H1 (cell line): ENCODE measurements around the gene LEFTY2. TPM values are rescaled to one million over a fixed set of nuclear protein-coding genes. Genes with fewer than 3 reads are reported as not detected.

Experiments used
- CTCF ChIA-PET: fragments of 300-600 bp; sonication (Branson Sonifier 250); formaldehyde crosslinking; loops from one replicate; lab custom pipeline; 2021; ENCODE audit not compliant: partially characterized antibody; lab: Charles Lee
- POLR2A ChIA-PET: fragments of 300-600 bp; sonication (Branson Sonifier 250); formaldehyde crosslinking; loops from one replicate; lab custom pipeline; 2021; ENCODE audit warnings: inconsistent platforms; ENCODE audit not compliant: partially characterized antibody; lab: Charles Lee
- DNase-seq, 2 experiments: peaks; one replicate each; pipeline versions ENCODE4 v3.0.0 to v3.0.0-alpha.2; 2010 to 2022; ENCODE audit warnings: low spot score in 2 of 2, low read depth in 1 of 2, mixed read lengths in 1 of 2
- FAIRE-seq: peaks from 2 replicates; lab custom pipeline; 2011; peaks lifted over from hg19 to GRCh38; lab: Jason Lieb, UNC
- H2AFZ ChIP-seq: 2 replicates; pipeline ENCODE4 v1.8.1; 2012; ENCODE audit warnings: low read length, inconsistent platforms
- H2AK5ac ChIP-seq: 2 replicates; pipeline ENCODE4 v1.6.1; 2013; ENCODE audit warnings: low read depth, low read length
- H2BK120ac ChIP-seq: replicated peaks from 2 replicates; pipeline ENCODE3; 2013; ENCODE audit warnings: low read depth, low read length, inconsistent platforms
- H2BK12ac ChIP-seq: 2 replicates; pipeline ENCODE4 v1.6.1; 2013; ENCODE audit warnings: low read depth, low read length
- H2BK15ac ChIP-seq: 2 replicates; pipeline ENCODE4 v1.6.1; 2013; ENCODE audit warnings: low read length
- H2BK20ac ChIP-seq: 2 replicates; pipeline ENCODE4 v1.6.1; 2013; ENCODE audit warnings: low read length
- H2BK5ac ChIP-seq: 2 replicates; pipeline ENCODE4 v1.6.1; 2013; ENCODE audit warnings: low read depth, low read length
- H3K14ac ChIP-seq: 2 replicates; pipeline ENCODE4 v1.6.1; 2013; ENCODE audit warnings: inconsistent platforms; ENCODE audit not compliant: insufficient read length
- H3K18ac ChIP-seq: 2 replicates; pipeline ENCODE4 v1.6.1; 2013; ENCODE audit warnings: low read length; ENCODE audit errors: extremely low read depth
- H3K23ac ChIP-seq: 2 replicates; pipeline ENCODE4 v1.6.1; 2013; ENCODE audit warnings: inconsistent platforms; ENCODE audit not compliant: insufficient read length
- H3K23me2 ChIP-seq: 2 replicates; pipeline ENCODE4 v1.6.1; 2013; ENCODE audit warnings: low read depth, low read length
- H3K27ac ChIP-seq: 2 replicates; pipeline ENCODE4 v1.6.1; 2011; ENCODE audit warnings: low read depth, low read length, inconsistent platforms
- H3K27me3 ChIP-seq, 4 experiments: replicated peaks in 1 of 4; 1 replicate in 1 of 4; 2 replicates in 3 of 4; pipeline versions ENCODE4 v1.6.1 to v1.8.1; 2011 to 2013; ENCODE audit warnings: low read length in 3 of 4, mild to moderate bottlenecking in 3 of 4, inconsistent platforms in 2 of 4, mixed read lengths in 2 of 4, moderate library complexity in 1 of 4; ENCODE audit not compliant: control insufficient read depth in 3 of 4, insufficient read depth in 3 of 4; ENCODE audit errors: extremely low read depth in 1 of 4
- H3K36me3 ChIP-seq, 4 experiments: 2 replicates each; pipeline versions ENCODE4 v1.6.1 to v1.8.1; 2011 to 2013; ENCODE audit warnings: mild to moderate bottlenecking in 4 of 4, low read length in 3 of 4, moderate library complexity in 2 of 4, control low read depth in 1 of 4, inconsistent platforms in 1 of 4; ENCODE audit not compliant: insufficient read depth in 4 of 4, control insufficient read depth in 2 of 4
- H3K4ac ChIP-seq: replicated peaks from 2 replicates; pipeline ENCODE3; 2013; ENCODE audit warnings: low read length, low read depth, mixed read lengths, inconsistent platforms; ENCODE audit not compliant: insufficient read length
- H3K4me1 ChIP-seq, 4 experiments: replicated peaks in 1 of 4; 1 replicate in 1 of 4; 2 replicates in 3 of 4; pipeline versions ENCODE4 v1.6.1 to v1.8.1; 2011 to 2013; ENCODE audit warnings: low read length in 3 of 4, inconsistent platforms in 2 of 4, mixed read lengths in 1 of 4; ENCODE audit not compliant: insufficient read depth in 4 of 4, control insufficient read depth in 3 of 4
- H3K4me2 ChIP-seq, 2 experiments: 2 replicates each; pipeline versions ENCODE4 v1.6.1 to v1.8.1; 2011 to 2013; ENCODE audit warnings: low read depth in 2 of 2, low read length in 2 of 2, control low read depth in 1 of 2, inconsistent platforms in 1 of 2, mild to moderate bottlenecking in 1 of 2; ENCODE audit not compliant: insufficient read depth in 1 of 2
- H3K4me3 ChIP-seq, 4 experiments: fragments of 200-600, 300-600 bp in 1 of 4; sonication (generic), shearing (Covaris generic), sonication (Bioruptor Twin) in 1 of 4; 2 replicates each; pipeline versions ENCODE4 v1.5.1 to v1.8.1; 2011 to 2016; ENCODE audit warnings: low read length in 4 of 4, low read depth in 3 of 4, control low read depth in 2 of 4, inconsistent platforms in 2 of 4, mild to moderate bottlenecking in 2 of 4, mixed read lengths in 1 of 4, moderate library complexity in 1 of 4; ENCODE audit not compliant: insufficient read depth in 2 of 4; ENCODE audit errors: extremely low read depth in 1 of 4
- H3K56ac ChIP-seq: replicated peaks from 2 replicates; pipeline ENCODE3; 2013; ENCODE audit warnings: low read depth, mild to moderate bottlenecking, mixed read lengths, low read length, inconsistent platforms; ENCODE audit not compliant: insufficient read length
- H3K79me1 ChIP-seq: 2 replicates; pipeline ENCODE4 v1.6.1; 2013; ENCODE audit warnings: low read depth, low read length, control low read depth
- H3K79me2 ChIP-seq, 2 experiments: 2 replicates each; pipeline versions ENCODE4 v1.6.1 to v1.8.1; 2012 to 2013; ENCODE audit warnings: low read length in 2 of 2, mild to moderate bottlenecking in 2 of 2, inconsistent platforms in 1 of 2; ENCODE audit not compliant: insufficient read depth in 2 of 2, control insufficient read depth in 1 of 2
- H3K9ac ChIP-seq, 4 experiments: replicated peaks in 1 of 4; 1 replicate in 1 of 4; 2 replicates in 3 of 4; pipeline versions ENCODE4 v1.6.1 to v1.8.1; 2011 to 2013; ENCODE audit warnings: low read depth in 3 of 4, low read length in 3 of 4, control low read depth in 2 of 4, mild to moderate bottlenecking in 2 of 4, moderate library complexity in 2 of 4, inconsistent platforms in 1 of 4; ENCODE audit errors: extremely low read depth in 1 of 4
- H3K9me3 ChIP-seq, 2 experiments: 2 replicates each; pipeline versions ENCODE4 v1.6.1 to v1.8.1; 2012 to 2013; ENCODE audit warnings: mild to moderate bottlenecking in 2 of 2, moderate library complexity in 2 of 2, control low read depth in 1 of 2, inconsistent platforms in 1 of 2, low read depth in 1 of 2, low read length in 1 of 2, mixed read lengths in 1 of 2; ENCODE audit not compliant: insufficient read depth in 2 of 2
- H4K20me1 ChIP-seq, 2 experiments: replicated peaks in 1 of 2; 2 replicates each; pipeline versions ENCODE3 to v1.8.1; 2011 to 2013; ENCODE audit warnings: inconsistent platforms in 2 of 2, low read length in 2 of 2, mild to moderate bottlenecking in 1 of 2; ENCODE audit not compliant: insufficient read depth in 2 of 2, control insufficient read depth in 1 of 2
- H4K5ac ChIP-seq: 2 replicates; pipeline ENCODE4 v1.6.1; 2013; ENCODE audit warnings: low read length, low read depth, mixed read lengths, inconsistent platforms; ENCODE audit not compliant: insufficient read length
- H4K8ac ChIP-seq: 2 replicates; pipeline ENCODE4 v1.8.0; 2013; ENCODE audit warnings: mild to moderate bottlenecking, moderate library complexity, low read length, inconsistent platforms; ENCODE audit not compliant: insufficient read depth; ENCODE audit errors: extremely low read depth
- H4K91ac ChIP-seq: replicated peaks from 2 replicates; pipeline ENCODE3; 2013; ENCODE audit warnings: low read length, mixed read lengths, inconsistent platforms; ENCODE audit not compliant: insufficient read length
- BCL11A ChIP-seq, 2 experiments: IDR thresholded peaks; one replicate each; pipeline ENCODE4 v1.6.1; 2011; ENCODE audit warnings: low read depth in 2 of 2, low read length in 2 of 2, mild to moderate bottlenecking in 2 of 2
- GTF2F1 ChIP-seq: IDR thresholded peaks from 2 replicates; pipeline ENCODE4 v1.6.1; 2012; ENCODE audit warnings: low read depth, low read length, improper control_type of control experiment, borderline replicate concordance
- KDM5A ChIP-seq: fragments of 200-600 bp; IDR thresholded peaks from 2 replicates; pipeline ENCODE4 v1.7.1; 2012; ENCODE audit warnings: mild to moderate bottlenecking, low read length, inconsistent platforms, mixed read lengths
- WGBS, 2 experiments: shearing (Covaris generic) in 1 of 2; methylation state at CpG; one replicate each; pipeline versions ENCODE4 v1.1.6 to v1.1.7; 2013 to 2015; ENCODE audit warnings: low lambda C conversion rate in 2 of 2, mixed read lengths in 2 of 2, inconsistent platforms in 1 of 2, low coverage in 1 of 2, missing lambda C conversion rate in 1 of 2; ENCODE audit not compliant: insufficient replicate concordance in 2 of 2, insufficient coverage in 1 of 2, insufficient read length in 1 of 2; ENCODE audit errors: extremely low coverage in 1 of 2, missing lambda C conversion rate in 1 of 2; 5-methylcytosine and 5-hydroxymethylcytosine counted together
- polyA plus RNA-seq, 7 experiments: library from polyadenylated mRNA; depleted of rRNA in 3 of 7; stranded (reverse) in 5 of 7; unstranded in 2 of 7; fragments of >200 nt in 5 of 7; fragments of 200-250 nt in 2 of 7; gene quantifications; 1 replicate in 5 of 7; 2 replicates in 1 of 7; 4 replicates in 1 of 7; pipeline versions ENCODE4 v1.2.1 to v1.2.3, GENCODE V29; 2011 to 2013; ENCODE audit warnings: missing spikeins in 2 of 7, mixed read lengths in 2 of 7
- total RNA-seq: library from RNA; stranded (reverse); fragmentation: NEBNext Ultra II Directional; extraction: Animal tissue kit (Norgen Biotek cat#: 25700); gene quantifications from 2 replicates; pipeline ENCODE4 v1.2.1, GENCODE V29; 2021

Gene LEFTY2
- total and polyA plus RNA-seq, 2 of the 8 experiments (the other 6 are each of a cell fraction or from before 2014, with no cell fraction given), result 2.6 to 4.3 TPM

DNA sequence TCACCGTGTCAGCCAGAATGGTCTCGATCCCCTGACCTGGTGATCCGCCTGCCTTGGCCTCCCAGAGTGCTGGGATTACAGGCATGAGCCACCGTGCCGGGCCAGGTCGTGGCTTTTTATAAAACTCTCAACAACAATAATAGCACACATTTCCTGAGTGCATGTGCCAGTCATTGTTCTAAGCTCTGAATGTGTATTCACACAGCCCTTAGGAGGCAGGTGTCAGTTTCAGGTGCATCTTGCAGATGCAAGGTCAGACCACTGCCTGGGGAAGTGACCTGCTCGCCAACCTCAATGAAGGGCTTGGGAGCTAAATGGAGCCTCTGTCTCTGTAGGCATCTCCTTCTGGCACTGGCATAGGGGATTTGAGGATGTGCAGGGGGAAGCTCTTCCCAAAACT lies 1.6 kb upstream of the LEFTY2 start:
- H3K4ac ChIP-seq, result no peak overlapping the region
- H3K27me3 ChIP-seq, result peaks cover 0 to 14% (median 7%) of the 10 kb centered on the region in 4 experiments; a peak in 4 of 7 replicates
- no peak overlapping the region for H4K8ac ChIP-seq
- FAIRE-seq (no peak), DNase-seq (no peak)
- H3K4me3 ChIP-seq, result no peak overlapping the region
- no peaks in the 10 kb centered on the region for H3K9me3 ChIP-seq
- no peak overlapping the region for H3K4me2 ChIP-seq
- H4K20me1 ChIP-seq, result no peaks in the 10 kb centered on the region
- peaks cover 8 to 23% (median 15%) of the 10 kb centered on the region in 4 experiments for H3K4me1 ChIP-seq
- no peaks in the 10 kb centered on the region for H3K36me3 ChIP-seq
- no peak overlapping the region for H2AFZ ChIP-seq
- H2BK5ac ChIP-seq, result no peak overlapping the region; the same call in 1 of the 2 replicates
- H3K23me2 ChIP-seq, result no peaks in the 10 kb centered on the region
- no peak overlapping the region for H3K56ac ChIP-seq
- no peak overlapping the region for H3K27ac ChIP-seq
- no peak overlapping the region for H2BK120ac ChIP-seq
- no peak overlapping the region for H3K23ac ChIP-seq
- H3K14ac ChIP-seq, result no peak overlapping the region
- no peaks in the 10 kb centered on the region for H3K79me2 ChIP-seq
- POLR2A ChIA-PET, result interaction anchor here (1.3 to 3.4 kb wide), 2 partner anchors 18 to 119 kb away, joined by 4 to 16 read pairs; partner anchors contain the start of genes H3-3A and PYCR2
- H2BK20ac ChIP-seq, result no peak overlapping the region
- H2AK5ac ChIP-seq, result no peak overlapping the region; the same call in 1 of the 2 replicates
- no peak overlapping the region for H3K18ac ChIP-seq
- H3K9ac ChIP-seq, result no peak overlapping the region
- H4K5ac ChIP-seq, result no peak overlapping the region
- CTCF ChIA-PET, result interaction anchor here (0.7 to 4.0 kb wide), 5 partner anchors 19 to 468 kb away, joined by 3 to 23 read pairs (median 9); partner anchors contain the start of gene TMEM63A
- H2BK15ac ChIP-seq, result no peak overlapping the region
- 78% methylated on average over 7 of the region's 7 CpGs; no CpG with 5 or more reads in 1 of the 2 experiments for WGBS, 2 experiments
- H4K91ac ChIP-seq, result no peak overlapping the region
- no peak overlapping the region for H2BK12ac ChIP-seq
- H3K79me1 ChIP-seq, result no peaks in the 10 kb centered on the region
- TF ChIP-seq KDM5A (no peak), BCL11A (IDR thresholded peaks at IDR 0.05; ENCODE audit: low read depth in 2 of 2, low read length in 2 of 2) (no peak), GTF2F1 (no peak)
